HepG2 (cell line): ENCODE results near the gene ZNF567. TPM values are rescaled to one million over a fixed set of nuclear protein-coding genes. Genes with fewer than 3 reads are reported as not detected.

ENCODE experiments used
- CREM ChIP-seq, 2 experiments: sonication (generic) in 1 of 2; formaldehyde crosslinking in 1 of 2; IDR thresholded peaks; 2 replicates each; pipeline versions ENCODE4 v1.4.0 to v1.6.1; 2016 to 2020; ENCODE audit warnings: antibody characterized with exemption in 1 of 2, mild to moderate bottlenecking in 1 of 2, missing genetic modification reagents in 1 of 2
- GATAD2A ChIP-seq: IDR thresholded peaks from 2 replicates; pipeline ENCODE4 v1.6.1; 2016
- KDM3A ChIP-seq: IDR thresholded peaks from 2 replicates; pipeline ENCODE4 v1.6.1; 2018; ENCODE audit warnings: low read depth, missing compliant biosample characterization
- MIER2 ChIP-seq: IDR thresholded peaks from 2 replicates; pipeline ENCODE4 v1.6.1; 2016; ENCODE audit warnings: missing biosample characterization, missing genetic modification reagents
- NAIF1 ChIP-seq: sonication (generic); formaldehyde crosslinking; IDR thresholded peaks from 2 replicates; pipeline ENCODE4 v1.5.0; 2020; ENCODE audit warnings: mild to moderate bottlenecking, missing genetic modification reagents, borderline replicate concordance
- NFE2L1 ChIP-seq: sonication (generic); formaldehyde crosslinking; IDR thresholded peaks from 2 replicates; pipeline ENCODE4 v1.4.0; 2020; ENCODE audit warnings: missing genetic modification reagents, mild to moderate bottlenecking, borderline replicate concordance
- NFKBIZ ChIP-seq: IDR thresholded peaks from 2 replicates; pipeline ENCODE4 v1.6.1; 2018; ENCODE audit warnings: missing genetic modification reagents, missing compliant biosample characterization
- ZBTB7A ChIP-seq: sonication (generic); formaldehyde crosslinking; IDR thresholded peaks from 2 replicates; pipeline ENCODE4 v1.8.0; 2022; ENCODE audit warnings: mild to moderate bottlenecking, missing genetic modification reagents
- ZNF292 ChIP-seq: sonication (generic); formaldehyde crosslinking; IDR thresholded peaks from 2 replicates; pipeline ENCODE4 v1.8.1; 2022; ENCODE audit warnings: mild to moderate bottlenecking, low read depth, missing genetic modification reagents, borderline replicate concordance
- ZNF33A ChIP-seq: sonication (generic); formaldehyde crosslinking; IDR thresholded peaks from 2 replicates; pipeline ENCODE4 v1.5.1; 2020; ENCODE audit warnings: missing genetic modification reagents, mild to moderate bottlenecking, moderate library complexity, borderline replicate concordance
- ZNF572 ChIP-seq: sonication (generic); formaldehyde crosslinking; IDR thresholded peaks from 2 replicates; pipeline ENCODE4 v1.5.1; 2020; ENCODE audit warnings: mild to moderate bottlenecking, missing genetic modification reagents
- ZNF772 ChIP-seq: sonication (generic); formaldehyde crosslinking; IDR thresholded peaks from 2 replicates; pipeline ENCODE4 v1.5.0; 2020; ENCODE audit warnings: mild to moderate bottlenecking, missing genetic modification reagents
- polyA plus RNA-seq, 8 experiments: library from polyadenylated mRNA; depleted of rRNA in 3 of 8; stranded (reverse) in 7 of 8; unstranded in 1 of 8; fragments of >200 nt; fragmentation: Illumina TruSeq in 4 of 8; extraction: Trizol in 4 of 8; gene quantifications; 2 replicates each; pipeline versions ENCODE4 v1.2.1 to v1.2.3, GENCODE V29; 2011 to 2016; ENCODE audit warnings: low read depth in 4 of 8, missing spikeins in 1 of 8, mixed read lengths in 1 of 8; ENCODE audit not compliant: insufficient read depth in 1 of 8
- total RNA-seq, 5 experiments: library from RNA; depleted of rRNA; stranded (reverse); fragments of >200 nt; fragmentation: Illumina TruSeq; extraction: Trizol; gene quantifications; 2 replicates each; pipeline ENCODE4 v1.2.3, GENCODE V29; 2016; ENCODE audit warnings: low read depth in 1 of 5
- TF ChIP-seq, protein P1 (sequence below): sonication (generic); formaldehyde crosslinking; IDR thresholded peaks from 2 replicates; pipeline ENCODE4 v1.5.1; 2020; ENCODE audit warnings: mild to moderate bottlenecking, missing genetic modification reagents, moderate library complexity
- TF ChIP-seq, protein P2 (sequence below): IDR thresholded peaks from 2 replicates; pipeline ENCODE4 v1.6.1; 2016; ENCODE audit warnings: missing compliant biosample characterization, missing genetic modification reagents, borderline replicate concordance
- TF ChIP-seq, protein P3 (sequence below): IDR thresholded peaks from 2 replicates; pipeline ENCODE4 v1.6.1; 2016; ENCODE audit warnings: missing genetic modification reagents, missing compliant biosample characterization
- TF ChIP-seq, protein P4 (sequence below): sonication (generic); formaldehyde crosslinking; IDR thresholded peaks from 2 replicates; pipeline ENCODE4 v1.4.0; 2020; ENCODE audit warnings: mild to moderate bottlenecking, missing genetic modification reagents
- TF ChIP-seq, protein P5 (sequence below): sonication (generic); formaldehyde crosslinking; IDR thresholded peaks from 2 replicates; pipeline ENCODE4 v1.4.0; 2020; ENCODE audit warnings: missing genetic modification reagents
- TF ChIP-seq, protein P6 (sequence below): sonication (generic); formaldehyde crosslinking; IDR thresholded peaks from 2 replicates; pipeline ENCODE4 v1.5.1; 2020; ENCODE audit warnings: mild to moderate bottlenecking, missing genetic modification reagents, moderate library complexity

The ZNF567 gene
- total and polyA plus RNA-seq, 2 of the 13 experiments (the other 11 are each of a cell fraction or from before 2014, with no cell fraction given), result 3.1 to 6.8 TPM

DNA sequence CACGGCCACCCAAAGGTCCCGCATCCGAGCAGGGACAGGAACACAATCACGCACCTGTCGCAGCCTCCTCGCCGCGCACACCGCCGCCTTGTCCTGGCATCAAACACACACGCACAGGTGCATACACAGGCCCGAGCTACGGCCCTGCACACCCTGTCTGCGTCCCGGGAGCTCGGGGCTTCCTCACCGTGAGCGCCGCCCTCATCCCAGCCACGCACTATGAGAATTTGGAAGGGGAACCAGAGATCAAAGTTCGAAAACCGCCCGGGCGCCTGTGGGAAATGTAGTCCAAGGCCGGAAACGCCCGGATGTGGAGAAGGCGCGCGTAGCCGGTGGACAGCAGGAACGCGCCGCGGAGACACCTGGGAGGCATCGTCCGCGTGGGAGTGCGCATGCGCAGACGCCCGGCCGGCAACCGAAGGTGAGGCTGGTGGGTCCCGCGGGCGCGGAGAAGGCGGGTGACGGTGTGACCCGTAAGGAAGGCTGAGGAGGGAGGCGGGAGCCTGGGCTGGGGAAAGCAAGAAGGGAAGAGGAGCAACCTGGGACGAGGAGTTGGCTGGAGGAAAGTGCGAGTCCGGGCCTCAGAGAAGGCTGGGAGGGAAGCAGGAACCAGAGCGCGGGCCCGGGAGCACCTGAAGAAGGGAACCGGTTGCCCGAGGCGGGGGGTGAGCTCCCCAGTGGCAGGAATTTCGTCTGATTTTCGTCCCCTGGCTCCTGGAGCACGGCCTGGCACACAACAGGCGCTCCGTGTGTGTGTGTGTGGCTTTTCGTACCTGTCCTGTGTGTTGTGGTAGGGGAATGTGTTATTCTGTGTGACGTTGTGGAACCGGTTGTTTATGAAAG, at the start of gene ZNF567 (continued):
- TF ChIP-seq, protein P1, sequence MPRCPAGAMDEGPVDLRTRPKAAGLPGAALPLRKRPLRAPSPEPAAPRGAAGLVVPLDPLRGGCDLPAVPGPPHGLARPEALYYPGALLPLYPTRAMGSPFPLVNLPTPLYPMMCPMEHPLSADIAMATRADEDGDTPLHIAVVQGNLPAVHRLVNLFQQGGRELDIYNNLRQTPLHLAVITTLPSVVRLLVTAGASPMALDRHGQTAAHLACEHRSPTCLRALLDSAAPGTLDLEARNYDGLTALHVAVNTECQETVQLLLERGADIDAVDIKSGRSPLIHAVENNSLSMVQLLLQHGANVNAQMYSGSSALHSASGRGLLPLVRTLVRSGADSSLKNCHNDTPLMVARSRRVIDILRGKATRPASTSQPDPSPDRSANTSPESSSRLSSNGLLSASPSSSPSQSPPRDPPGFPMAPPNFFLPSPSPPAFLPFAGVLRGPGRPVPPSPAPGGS (CRISPR knock-in tag), result peak; percentile 73
- TF ChIP-seq NFKBIZ (CRISPR knock-in tag) (no peak), ZNF292 (CRISPR knock-in tag) (peak; percentile 81), ZBTB7A (CRISPR knock-in tag) (0 out of 2 replicates have a peak, but pooled peaks have one; percentile 11), ZNF772 (CRISPR knock-in tag) (no peak), ZNF572 (CRISPR knock-in tag) (peak; percentile 66; the same call in 1 of the 2 replicates), CREM (IDR thresholded peaks at IDR 0.05) (peak; percentile 96), CREM (CRISPR knock-in tag; IDR thresholded peaks at IDR 0.05) (no peak), NAIF1 (CRISPR knock-in tag) (no peak), ZNF33A (CRISPR knock-in tag) (no peak; the same call in 1 of the 2 replicates), MIER2 (no peak), NFE2L1 (no peak), GATAD2A (CRISPR knock-in tag) (peak; percentile 51; the same call in 1 of the 2 replicates), KDM3A (CRISPR knock-in tag) (no peak)
- TF ChIP-seq, protein P2, sequence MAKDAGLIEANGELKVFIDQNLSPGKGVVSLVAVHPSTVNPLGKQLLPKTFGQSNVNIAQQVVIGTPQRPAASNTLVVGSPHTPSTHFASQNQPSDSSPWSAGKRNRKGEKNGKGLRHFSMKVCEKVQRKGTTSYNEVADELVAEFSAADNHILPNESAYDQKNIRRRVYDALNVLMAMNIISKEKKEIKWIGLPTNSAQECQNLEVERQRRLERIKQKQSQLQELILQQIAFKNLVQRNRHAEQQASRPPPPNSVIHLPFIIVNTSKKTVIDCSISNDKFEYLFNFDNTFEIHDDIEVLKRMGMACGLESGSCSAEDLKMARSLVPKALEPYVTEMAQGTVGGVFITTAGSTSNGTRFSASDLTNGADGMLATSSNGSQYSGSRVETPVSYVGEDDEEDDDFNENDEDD (CRISPR knock-in tag), result peak; percentile 56; the same call in 1 of the 2 replicates
- TF ChIP-seq, protein P3, sequence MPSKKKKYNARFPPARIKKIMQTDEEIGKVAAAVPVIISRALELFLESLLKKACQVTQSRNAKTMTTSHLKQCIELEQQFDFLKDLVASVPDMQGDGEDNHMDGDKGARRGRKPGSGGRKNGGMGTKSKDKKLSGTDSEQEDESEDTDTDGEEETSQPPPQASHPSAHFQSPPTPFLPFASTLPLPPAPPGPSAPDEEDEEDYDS (CRISPR knock-in tag), result peak; percentile 61
- TF ChIP-seq, protein P4, sequence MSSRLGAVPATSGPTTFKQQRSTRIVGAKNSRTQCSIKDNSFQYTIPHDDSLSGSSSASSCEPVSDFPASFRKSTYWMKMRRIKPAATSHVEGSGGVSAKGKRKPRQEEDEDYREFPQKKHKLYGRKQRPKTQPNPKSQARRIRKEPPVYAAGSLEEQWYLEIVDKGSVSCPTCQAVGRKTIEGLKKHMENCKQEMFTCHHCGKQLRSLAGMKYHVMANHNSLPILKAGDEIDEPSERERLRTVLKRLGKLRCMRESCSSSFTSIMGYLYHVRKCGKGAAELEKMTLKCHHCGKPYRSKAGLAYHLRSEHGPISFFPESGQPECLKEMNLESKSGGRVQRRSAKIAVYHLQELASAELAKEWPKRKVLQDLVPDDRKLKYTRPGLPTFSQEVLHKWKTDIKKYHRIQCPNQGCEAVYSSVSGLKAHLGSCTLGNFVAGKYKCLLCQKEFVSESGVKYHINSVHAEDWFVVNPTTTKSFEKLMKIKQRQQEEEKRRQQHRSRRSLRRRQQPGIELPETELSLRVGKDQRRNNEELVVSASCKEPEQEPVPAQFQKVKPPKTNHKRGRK (CRISPR knock-in tag), result no peak
- TF ChIP-seq, protein P5, sequence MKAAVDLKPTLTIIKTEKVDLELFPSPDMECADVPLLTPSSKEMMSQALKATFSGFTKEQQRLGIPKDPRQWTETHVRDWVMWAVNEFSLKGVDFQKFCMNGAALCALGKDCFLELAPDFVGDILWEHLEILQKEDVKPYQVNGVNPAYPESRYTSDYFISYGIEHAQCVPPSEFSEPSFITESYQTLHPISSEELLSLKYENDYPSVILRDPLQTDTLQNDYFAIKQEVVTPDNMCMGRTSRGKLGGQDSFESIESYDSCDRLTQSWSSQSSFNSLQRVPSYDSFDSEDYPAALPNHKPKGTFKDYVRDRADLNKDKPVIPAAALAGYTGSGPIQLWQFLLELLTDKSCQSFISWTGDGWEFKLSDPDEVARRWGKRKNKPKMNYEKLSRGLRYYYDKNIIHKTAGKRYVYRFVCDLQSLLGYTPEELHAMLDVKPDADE (CRISPR knock-in tag), result 0 out of 2 replicates have a peak, but pooled peaks have one; percentile 50
- TF ChIP-seq, protein P6, sequence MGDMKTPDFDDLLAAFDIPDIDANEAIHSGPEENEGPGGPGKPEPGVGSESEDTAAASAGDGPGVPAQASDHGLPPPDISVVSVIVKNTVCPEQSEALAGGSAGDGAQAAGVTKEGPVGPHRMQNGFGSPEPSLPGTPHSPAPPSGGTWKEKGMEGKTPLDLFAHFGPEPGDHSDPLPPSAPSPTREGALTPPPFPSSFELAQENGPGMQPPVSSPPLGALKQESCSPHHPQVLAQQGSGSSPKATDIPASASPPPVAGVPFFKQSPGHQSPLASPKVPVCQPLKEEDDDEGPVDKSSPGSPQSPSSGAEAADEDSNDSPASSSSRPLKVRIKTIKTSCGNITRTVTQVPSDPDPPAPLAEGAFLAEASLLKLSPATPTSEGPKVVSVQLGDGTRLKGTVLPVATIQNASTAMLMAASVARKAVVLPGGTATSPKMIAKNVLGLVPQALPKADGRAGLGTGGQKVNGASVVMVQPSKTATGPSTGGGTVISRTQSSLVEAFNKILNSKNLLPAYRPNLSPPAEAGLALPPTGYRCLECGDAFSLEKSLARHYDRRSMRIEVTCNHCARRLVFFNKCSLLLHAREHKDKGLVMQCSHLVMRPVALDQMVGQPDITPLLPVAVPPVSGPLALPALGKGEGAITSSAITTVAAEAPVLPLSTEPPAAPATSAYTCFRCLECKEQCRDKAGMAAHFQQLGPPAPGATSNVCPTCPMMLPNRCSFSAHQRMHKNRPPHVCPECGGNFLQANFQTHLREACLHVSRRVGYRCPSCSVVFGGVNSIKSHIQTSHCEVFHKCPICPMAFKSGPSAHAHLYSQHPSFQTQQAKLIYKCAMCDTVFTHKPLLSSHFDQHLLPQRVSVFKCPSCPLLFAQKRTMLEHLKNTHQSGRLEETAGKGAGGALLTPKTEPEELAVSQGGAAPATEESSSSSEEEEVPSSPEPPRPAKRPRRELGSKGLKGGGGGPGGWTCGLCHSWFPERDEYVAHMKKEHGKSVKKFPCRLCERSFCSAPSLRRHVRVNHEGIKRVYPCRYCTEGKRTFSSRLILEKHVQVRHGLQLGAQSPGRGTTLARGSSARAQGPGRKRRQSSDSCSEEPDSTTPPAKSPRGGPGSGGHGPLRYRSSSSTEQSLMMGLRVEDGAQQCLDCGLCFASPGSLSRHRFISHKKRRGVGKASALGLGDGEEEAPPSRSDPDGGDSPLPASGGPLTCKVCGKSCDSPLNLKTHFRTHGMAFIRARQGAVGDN (CRISPR knock-in tag), result peak; percentile 88
